Colon (tissue), 2 donors: Measurements from ENCODE around the gene PTPRD.

Source experiments
- FAIRE-seq: peaks from 2 replicates; lab custom pipeline; 2012; peaks lifted over from hg19 to GRCh38; lab: Jason Lieb, UNC
- donor health status: control.
- donor health status: control.

The PTPRD gene

GRCh38 chr9:10148796-10149195 lies 464.0 kb downstream of the PTPRD start:
- no peak for FAIRE-seq

GRCh38 chr9:10146517-10147331 lies 466.1 kb downstream of the PTPRD start:
- FAIRE-seq, result no peak

GRCh38 chr9:10144355-10144754 lies 468.4 kb downstream of the PTPRD start:
- no peak for FAIRE-seq

GRCh38 chr9:10135553-10135952 lies 477.2 kb downstream of the PTPRD start:
- no peak for FAIRE-seq

- FAIRE-seq, result no peak
Observed at GRCh38 chr9:10134266-10134665, 478.5 kb downstream of the PTPRD start.

GRCh38 chr9:10130061-10130675 lies 482.6 kb downstream of the PTPRD start:
- FAIRE-seq, result no peak

- no peak for FAIRE-seq
Observed at GRCh38 chr9:10127867-10128266, 484.9 kb downstream of the PTPRD start.

- no peak for FAIRE-seq
Observed at GRCh38 chr9:10112798-10113197, 500.0 kb downstream of the PTPRD start.

- FAIRE-seq, result no peak
Observed at GRCh38 chr9:10112070-10112469, 500.7 kb downstream of the PTPRD start.

- FAIRE-seq, result no peak
Observed at GRCh38 chr9:10108815-10109214, 504.0 kb downstream of the PTPRD start.

- no peak for FAIRE-seq
Observed at GRCh38 chr9:10104774-10105173, 508.0 kb downstream of the PTPRD start.

- no peak for FAIRE-seq
Observed at GRCh38 chr9:10095208-10095607, 517.6 kb downstream of the PTPRD start.

GRCh38 chr9:10094563-10094962 lies 518.2 kb downstream of the PTPRD start:
- FAIRE-seq, result no peak

GRCh38 chr9:10080012-10080411 lies 532.8 kb downstream of the PTPRD start:
- FAIRE-seq, result no peak

- no peak for FAIRE-seq
Observed at GRCh38 chr9:10079284-10079964, 533.4 kb downstream of the PTPRD start.

GRCh38 chr9:10071579-10071978 lies 541.2 kb downstream of the PTPRD start:
- FAIRE-seq, result no peak

GRCh38 chr9:10062629-10063395 lies 550.0 kb downstream of the PTPRD start:
- FAIRE-seq, result no peak

- FAIRE-seq, result no peak
Observed at GRCh38 chr9:10059044-10059443, 553.8 kb downstream of the PTPRD start.

GRCh38 chr9:10055886-10056395 lies 556.9 kb downstream of the PTPRD start:
- no peak for FAIRE-seq

GRCh38 chr9:10054456-10054855 lies 558.3 kb downstream of the PTPRD start:
- FAIRE-seq, result no peak

GRCh38 chr9:10052916-10053315 lies 559.9 kb downstream of the PTPRD start:
- FAIRE-seq, result no peak

GRCh38 chr9:10052181-10052580 lies 560.6 kb downstream of the PTPRD start:
- no peak for FAIRE-seq
